ENCODE data around the gene HAUS7.

HAUS7 gene

GRCh38 chrX:153400146-153401132 is 69.9 kb downstream of the HAUS7 start:
- in situ Hi-C loops (cut with MboI; ENCODE audit: low pct_unique_long_range_greater_than_20kb, low sequenced_read_pairs) = no loop called here
- DNase-seq = peak; percentile 87

GRCh38 chrX:153398275-153398960 is 72.0 kb downstream of the HAUS7 start:
- in situ Hi-C loops (cut with MboI; ENCODE audit: low pct_unique_long_range_greater_than_20kb, low sequenced_read_pairs) = no loop called here
- no peak for DNase-seq
